CD4-positive, alpha-beta T cell treated with Interleukin-12 subunit alpha and Interleukin-12 subunit beta, for 1 hour (primary cell): ENCODE data around the gene FBP1.

ENCODE experiments used
- DNase-seq: peaks from one replicate; pipeline ENCODE4 v3.0.0-alpha.2; 2020

FBP1 gene

GRCh38 chr9:94655739-94656138 lies 16.4 kb upstream of the FBP1 start:
- no peak for DNase-seq

DNA sequence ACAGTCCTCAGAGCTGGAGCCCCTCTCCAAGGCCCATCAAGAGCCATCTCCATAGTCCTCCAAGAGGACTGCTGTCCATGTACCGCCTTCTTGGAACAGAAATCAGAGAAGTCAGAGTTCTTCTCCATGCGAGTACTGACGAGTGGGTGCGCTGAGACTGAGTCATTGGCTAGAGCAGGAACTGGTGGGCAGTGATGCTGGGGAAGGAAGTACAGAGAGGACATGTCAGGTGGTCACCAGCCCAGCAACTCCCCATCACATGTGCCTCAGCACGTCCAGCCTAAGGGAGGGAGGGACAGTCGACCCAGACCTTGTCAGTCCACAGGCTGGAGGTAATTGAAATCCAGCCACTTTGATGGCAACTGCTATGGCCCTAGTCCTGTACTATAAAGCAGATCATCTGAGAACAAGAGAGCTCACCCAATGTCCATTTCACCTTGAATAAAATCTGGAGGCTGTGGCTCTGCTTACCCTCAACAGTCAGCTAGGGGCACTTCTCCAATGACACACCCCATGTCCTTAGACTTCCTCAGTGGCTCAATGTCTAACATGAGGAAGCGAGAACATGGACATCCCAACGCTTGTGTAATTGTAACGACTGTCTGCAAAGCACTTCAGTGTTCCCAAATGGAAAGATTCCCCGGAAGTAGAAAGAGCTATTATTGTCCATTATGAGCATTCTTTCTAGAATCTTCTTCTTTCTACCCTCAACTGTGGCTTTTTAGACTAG lies 15.0 kb upstream of the FBP1 start:
- DNase-seq = no peak

GRCh38 chr9:94650949-94651348 lies 11.6 kb upstream of the FBP1 start:
- DNase-seq = no peak

DNA sequence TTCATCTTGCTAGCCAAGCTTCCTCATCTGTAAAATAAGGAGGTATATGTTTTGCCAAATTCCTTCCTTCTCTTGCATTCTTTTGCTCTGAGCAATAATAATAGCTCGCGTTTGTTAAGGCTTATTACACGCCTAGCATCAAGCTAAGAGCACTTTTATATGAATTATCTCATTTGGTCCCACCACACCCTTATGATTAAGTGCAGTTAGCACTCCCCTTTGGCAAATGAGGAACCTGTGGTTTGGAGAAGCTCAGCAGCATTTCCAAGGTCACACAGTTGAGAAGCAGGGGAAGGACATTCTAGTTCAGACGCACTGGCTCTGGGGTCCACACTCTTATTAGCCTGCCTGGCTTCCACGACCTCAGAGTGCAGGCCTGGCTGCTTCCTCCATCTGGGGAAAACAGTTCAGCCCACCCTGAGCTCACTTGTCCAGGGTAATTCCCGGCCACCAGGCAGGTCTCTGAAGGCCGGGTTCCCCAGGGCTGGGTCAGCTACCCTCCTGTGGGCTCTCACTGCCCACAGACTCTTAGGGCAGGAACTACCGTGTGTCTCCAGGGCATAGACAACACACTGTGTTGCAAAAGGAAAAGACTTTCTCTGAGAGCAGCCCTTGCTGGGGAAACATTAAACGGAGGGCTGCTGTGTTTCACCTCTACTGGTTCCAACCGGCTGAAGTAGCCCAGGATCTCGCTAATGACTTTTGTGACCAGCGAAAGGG lies 9.9 kb upstream of the FBP1 start:
- DNase-seq = no peak

GRCh38 chr9:94648185-94648584 lies 8.9 kb upstream of the FBP1 start:
- no peak for DNase-seq

DNA sequence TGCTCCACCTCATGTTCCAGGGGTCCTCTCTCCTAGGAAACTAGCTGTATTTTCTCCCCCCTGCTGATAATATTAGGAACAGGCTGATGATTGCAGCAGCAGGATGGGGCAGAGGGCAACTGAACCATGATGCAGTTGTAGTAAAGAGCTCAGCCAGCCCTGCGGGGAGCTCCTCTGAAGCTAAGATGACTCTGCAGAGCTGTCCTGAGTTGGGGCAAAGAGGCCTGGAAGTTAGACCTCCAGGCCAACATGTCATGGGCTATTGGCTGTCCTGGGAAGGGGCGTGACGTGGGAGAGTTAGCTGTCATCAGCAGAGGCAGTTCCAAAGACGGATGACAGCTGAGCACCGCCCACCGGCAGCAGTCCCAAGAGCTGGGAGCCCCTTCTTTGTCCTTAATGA lies 6.6 kb upstream of the FBP1 start:
- no peak for DNase-seq

DNA sequence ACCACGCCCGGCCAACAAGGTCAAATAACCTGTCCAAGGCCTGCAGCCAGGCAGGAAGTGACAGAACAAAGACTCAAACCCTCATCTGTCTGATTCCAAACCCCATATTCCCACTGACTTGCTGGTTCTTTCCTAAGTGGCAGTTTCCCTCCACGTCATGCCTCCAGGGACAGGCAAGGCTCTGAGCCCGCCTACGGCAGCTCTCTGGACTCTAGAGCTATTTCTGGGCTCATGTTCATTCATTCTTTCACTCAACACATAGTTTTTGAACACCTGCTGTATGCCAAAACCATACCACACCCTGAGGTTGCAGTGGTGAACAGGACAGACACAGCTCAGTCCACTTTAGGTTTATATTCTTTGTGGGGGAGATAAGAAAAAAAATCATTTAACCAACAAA lies 5.2 kb upstream of the FBP1 start:
- DNase-seq = no peak

DNA sequence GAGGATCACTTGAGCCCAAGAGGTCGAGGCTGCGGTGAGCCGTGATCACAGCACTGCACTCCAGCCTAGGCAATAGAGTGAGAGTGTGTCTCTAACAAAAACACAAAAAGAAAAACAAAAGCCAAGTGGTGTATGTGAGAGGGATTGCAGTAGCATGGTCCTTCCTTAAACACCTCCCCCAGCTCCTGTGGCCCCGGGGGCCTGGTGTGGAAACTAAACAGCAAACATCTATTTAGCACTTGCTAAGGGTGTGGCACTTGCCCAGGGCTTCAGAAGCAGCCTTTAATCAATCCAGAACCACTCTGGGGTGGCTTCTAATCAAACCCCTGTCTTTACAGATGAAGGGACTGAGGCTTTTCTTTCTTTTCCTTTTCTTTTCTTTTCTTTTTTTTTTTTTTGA lies 4.4 kb upstream of the FBP1 start:
- no peak for DNase-seq

- DNase-seq = no peak
Measured at GRCh38 chr9:94643176-94643575, 3.9 kb upstream of the FBP1 start.

DNA sequence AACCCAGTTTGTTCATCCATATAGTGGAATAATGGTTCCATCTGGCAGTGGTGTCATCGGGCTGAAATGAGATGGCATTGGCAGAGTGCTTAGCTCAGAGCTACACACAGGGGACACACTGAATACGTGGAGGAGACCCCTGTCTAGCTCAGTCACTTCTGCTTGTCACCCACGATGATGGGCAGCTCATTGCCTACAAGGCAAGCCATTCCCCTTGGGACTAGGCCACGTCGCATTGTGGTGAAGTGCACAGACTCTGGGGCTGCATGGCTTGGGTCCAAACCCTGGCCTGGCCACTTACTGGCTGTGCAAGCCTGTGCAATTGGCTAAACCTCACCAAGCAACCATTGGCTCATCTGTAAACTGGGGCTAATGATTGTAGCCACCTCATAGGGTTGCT lies 3.2 kb upstream of the FBP1 start:
- DNase-seq = no peak

- no peak for DNase-seq
Measured at GRCh38 chr9:94639999-94640376, 670 bp upstream of the FBP1 start.

- no peak for DNase-seq
Measured at GRCh38 chr9:94638335-94639060, 820 bp downstream of the FBP1 start.

DNA sequence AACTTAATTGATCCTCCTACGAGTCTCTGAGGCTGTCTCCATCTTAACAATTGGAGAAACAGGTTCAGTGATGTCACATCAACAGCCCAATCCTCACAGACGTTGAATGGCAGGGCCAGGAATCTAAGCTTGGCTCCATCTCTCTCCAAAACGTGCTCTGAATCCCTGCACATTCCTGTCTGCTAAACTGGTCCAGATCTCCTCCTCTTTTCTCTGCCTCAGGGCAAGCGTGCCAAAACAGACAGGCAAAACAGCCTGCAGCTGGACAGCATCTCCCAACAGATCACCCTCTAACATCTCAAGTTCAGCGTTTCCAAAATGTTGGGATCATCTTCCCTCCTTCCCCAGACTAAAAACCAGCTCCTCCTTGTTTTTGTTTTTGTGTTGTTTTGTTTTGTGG lies 6.6 kb downstream of the FBP1 start:
- DNase-seq = no peak

- DNase-seq = no peak
Measured at GRCh38 chr9:94631599-94631998, 7.7 kb downstream of the FBP1 start.

DNA sequence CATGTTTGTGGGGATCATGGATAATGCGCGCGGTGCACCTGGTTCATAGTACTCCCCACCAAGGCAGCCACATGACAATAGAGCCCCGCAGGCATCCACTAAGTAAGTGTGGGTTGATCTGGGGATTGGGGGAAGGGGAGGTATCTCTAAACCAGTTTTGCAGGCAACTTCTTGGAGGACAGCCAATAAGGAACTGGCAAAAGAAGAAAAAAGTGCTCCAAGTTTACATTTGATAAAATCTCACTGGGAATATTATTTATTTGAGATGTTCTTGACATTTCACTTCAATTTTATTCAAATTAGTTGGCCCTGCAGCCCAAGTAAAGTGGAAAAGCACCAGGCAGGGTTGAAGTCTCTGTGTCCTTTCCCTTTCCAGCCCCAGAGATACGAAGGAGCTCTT lies 8.5 kb downstream of the FBP1 start:
- DNase-seq = no peak

GRCh38 chr9:94630281-94630680 lies 9.0 kb downstream of the FBP1 start:
- no peak for DNase-seq

DNA sequence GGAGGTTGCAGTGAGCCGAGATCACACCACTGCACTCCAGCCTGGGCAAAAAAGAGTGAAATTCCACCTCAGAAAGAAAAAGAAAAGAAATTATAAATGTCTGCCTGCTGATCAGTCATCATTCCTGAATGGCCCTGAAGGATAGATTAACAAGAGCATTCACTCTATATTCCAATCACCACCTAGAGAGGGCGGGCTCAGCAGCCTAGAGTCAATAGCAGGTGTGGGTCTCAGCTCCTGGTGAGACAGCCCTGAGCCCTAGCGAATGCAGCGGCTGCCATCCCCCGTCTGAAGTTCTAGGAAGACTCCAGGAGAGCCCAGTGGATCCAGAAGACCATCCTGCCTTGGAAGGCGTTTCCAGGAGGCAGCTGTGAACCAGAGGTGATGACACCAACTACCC lies 12.0 kb downstream of the FBP1 start:
- no peak for DNase-seq

- no peak for DNase-seq
Measured at GRCh38 chr9:94625835-94626234, 13.5 kb downstream of the FBP1 start.

GRCh38 chr9:94624629-94625028 lies 14.7 kb downstream of the FBP1 start:
- DNase-seq = no peak

GRCh38 chr9:94623253-94623652 lies 16.1 kb downstream of the FBP1 start:
- no peak for DNase-seq

DNA sequence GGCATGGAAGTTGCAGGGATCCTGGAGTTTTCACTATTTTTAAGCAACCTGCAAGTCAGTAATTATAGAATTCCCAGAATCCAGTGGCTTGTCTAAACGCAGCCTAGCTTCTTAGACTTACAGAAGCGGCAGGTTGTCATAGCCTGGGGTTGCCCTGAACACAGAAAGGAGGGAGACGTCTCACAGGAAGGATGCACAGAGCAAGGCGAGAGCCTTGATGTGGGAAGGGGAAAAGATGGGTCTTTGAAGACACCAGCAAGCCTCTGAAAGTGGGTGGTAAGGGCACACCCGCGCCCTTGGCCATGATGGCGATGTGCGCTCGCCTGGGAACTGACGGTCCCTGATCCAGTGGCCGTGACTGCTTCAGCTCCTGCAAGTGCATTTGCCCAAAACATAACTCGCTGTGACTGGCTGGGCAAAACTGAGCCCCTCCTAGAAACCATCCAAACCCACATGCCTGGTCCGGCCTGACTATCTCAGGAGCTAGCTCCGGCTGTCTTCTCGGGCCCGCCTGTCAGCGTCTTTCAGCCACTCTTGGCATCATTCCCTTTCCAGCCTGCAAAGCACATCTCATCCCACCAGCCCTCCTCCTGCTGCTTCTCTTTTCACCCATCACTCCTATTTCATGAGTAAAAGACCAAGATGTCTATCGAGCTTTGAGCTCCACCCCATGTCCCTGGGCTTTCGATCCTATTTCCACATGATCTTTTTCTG lies 17.1 kb downstream of the FBP1 start:
- DNase-seq = no peak

DNA sequence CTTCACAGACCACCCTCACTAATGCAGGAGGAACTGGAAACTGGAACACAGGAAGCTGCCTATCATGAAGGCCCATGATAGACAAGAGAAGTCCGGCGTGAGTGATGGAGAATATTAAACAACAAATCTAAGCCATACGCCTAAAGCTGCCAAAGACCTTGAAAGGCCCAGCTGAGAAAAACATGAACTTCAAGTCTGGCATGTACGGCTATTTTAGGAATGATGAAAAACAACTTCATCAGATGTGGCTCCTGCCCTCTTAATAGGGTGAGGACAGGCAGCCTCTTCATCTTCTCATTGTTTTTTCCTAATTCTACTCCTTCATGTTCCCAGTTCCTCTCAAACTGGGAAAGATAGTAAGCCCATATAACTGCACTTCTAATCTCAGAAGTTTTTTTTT lies 20.3 kb downstream of the FBP1 start:
- no peak for DNase-seq

- DNase-seq = no peak
Measured at GRCh38 chr9:94613003-94613402, 26.3 kb downstream of the FBP1 start.

DNA sequence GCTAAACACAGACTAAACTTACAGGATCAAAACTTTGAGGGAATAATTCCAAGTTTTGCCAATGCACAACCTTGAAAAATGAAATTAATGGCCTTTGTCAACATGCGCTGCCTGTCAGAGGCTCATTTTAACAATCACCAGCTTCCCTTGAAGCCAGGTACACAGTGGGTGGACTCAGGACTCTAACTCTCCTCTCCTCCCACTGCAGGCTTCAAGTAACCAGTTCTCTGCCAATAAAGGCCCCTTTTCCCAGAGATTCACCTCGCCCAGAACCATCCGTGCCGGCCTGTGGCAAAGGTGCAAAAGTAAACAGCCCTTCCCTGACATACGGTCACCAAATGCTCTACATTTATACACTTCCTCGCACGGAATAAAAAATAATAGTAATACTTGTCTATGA lies 27.2 kb downstream of the FBP1 start:
- no peak for DNase-seq
